Spinal cord (tissue), 10 donors: ENCODE measurements around the gene MX1. TPM values are rescaled to one million over a fixed set of nuclear protein-coding genes. Genes with fewer than 3 reads are reported as not detected.

Source experiments
- DNase-seq, 6 donors: peaks; one replicate each; pipeline versions ENCODE4 v3.0.0 to v3.0.0-alpha.2; 2013 to 2015; ENCODE audit warnings: low spot score in 6 of 6, low read depth in 4 of 6
- H3K27ac ChIP-seq: one replicate; pipeline ENCODE4 v1.5.1; 2013; ENCODE audit warnings: low read depth, low read length, control low read depth
- H3K27me3 ChIP-seq: one replicate; pipeline ENCODE4 v1.6.1; 2013; ENCODE audit warnings: low read length; ENCODE audit not compliant: control insufficient read depth, insufficient read depth
- H3K36me3 ChIP-seq: one replicate; pipeline ENCODE4 v1.6.1; 2013; ENCODE audit warnings: low read length; ENCODE audit not compliant: control insufficient read depth, insufficient read depth
- H3K4me1 ChIP-seq: one replicate; pipeline ENCODE4 v1.6.1; 2013; ENCODE audit warnings: low read length; ENCODE audit not compliant: control insufficient read depth, insufficient read depth
- H3K4me3 ChIP-seq: one replicate; pipeline ENCODE4 v1.5.1; 2013; ENCODE audit warnings: low read depth, low read length, control low read depth
- H3K9me3 ChIP-seq: one replicate; pipeline ENCODE4 v1.6.1; 2013; ENCODE audit warnings: low read length; ENCODE audit not compliant: control insufficient read depth, insufficient read depth
- WGBS: methylation state at CpG from one replicate; pipeline ENCODE4 v1.1.5; 2013; ENCODE audit warnings: missing lambda C conversion rate; ENCODE audit not compliant: insufficient coverage; 5-methylcytosine and 5-hydroxymethylcytosine counted together
- polyA plus RNA-seq, 2 donors: library from polyadenylated mRNA; unstranded; fragments of 120-200 nt; gene quantifications; one replicate each; pipeline ENCODE4 v1.2.1, GENCODE V29; 2013; ENCODE audit not compliant: insufficient read length in 2 of 2
- total RNA-seq, 2 donors: library from RNA; depleted of rRNA in 1 of 2; stranded (reverse); fragments of 120-200 nt in 1 of 2; fragments of >200 nt in 1 of 2; gene quantifications; one replicate each; pipeline versions ENCODE4 v1.2.3 to v1.2.4, GENCODE V29; 2013 to 2014
- donor health status: healthy.

The MX1 gene
- total and polyA plus RNA-seq, 4 donors = 16.0 to 37.4 (median 25.6) TPM

DNA sequence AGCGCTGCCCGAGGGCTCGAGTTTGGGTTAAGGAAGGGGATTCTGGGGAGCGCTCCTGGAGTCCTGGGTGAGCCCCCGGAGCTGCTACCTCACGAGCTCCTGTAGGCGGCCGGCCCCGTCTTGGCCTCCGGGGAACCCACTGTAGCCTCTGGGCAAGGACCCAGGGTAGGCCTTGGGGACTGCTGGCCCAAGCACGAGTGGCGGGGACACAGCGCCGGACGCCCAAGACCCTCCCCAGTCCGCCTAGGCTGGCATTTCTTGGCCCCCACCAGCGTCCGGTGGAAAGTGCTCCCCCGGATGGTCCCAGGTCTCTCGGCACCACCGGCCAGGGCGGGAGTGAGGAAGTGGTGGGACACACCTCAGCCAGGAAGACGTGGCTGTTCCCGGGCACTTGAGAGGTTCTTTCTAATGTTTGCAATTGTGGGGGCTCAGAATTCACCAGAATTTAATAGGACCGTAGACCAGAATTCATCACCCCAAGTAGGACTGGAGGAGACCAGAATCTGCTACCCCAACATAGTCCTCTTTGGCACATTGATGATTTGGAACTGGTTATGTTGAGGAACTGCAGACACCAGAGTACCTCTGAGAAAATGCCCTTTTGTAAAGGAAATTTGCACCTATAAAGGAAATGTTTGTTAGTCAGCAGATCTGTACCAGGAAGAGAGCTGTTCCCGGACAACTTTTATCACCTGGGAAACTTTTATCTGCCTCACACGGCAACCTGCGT is 82.5 kb downstream of the MX1 start:
- WGBS = 11% methylated on average over 27 of the region's 28 CpGs

More for the DNA sequence above, 82.5 kb downstream of the MX1 start:
- H3K4me3 ChIP-seq = no peak overlapping the region
- peaks cover 16% of the 10 kb centered on the region for H3K4me1 ChIP-seq
- no peaks in the 10 kb centered on the region for H3K36me3 ChIP-seq
- H3K27ac ChIP-seq = no peak overlapping the region
- no peaks in the 10 kb centered on the region for H3K9me3 ChIP-seq
- no peak for DNase-seq
- peaks cover 55% of the 10 kb centered on the region for H3K27me3 ChIP-seq

Other genes starting within 250 kb of the MX1 start
- gene FAM3B, start 109.4 kb upstream of the MX1 start, total RNA-seq = 1 to 10 TPM in 1 of 2 donors, under 1 TPM in 1; 0.59 to 1.7 TPM
- gene FAM3B, start 109.4 kb upstream of the MX1 start, polyA plus RNA-seq = under 1 TPM; 0.24 to 0.65 TPM
- gene MX2, start 64.2 kb upstream of the MX1 start, total RNA-seq = 1 to 10 TPM; 1.1 to 3.2 TPM
- 1 to 10 TPM in 1 of 2 donors, under 1 TPM in 1; 0.90 to 1.3 TPM for gene MX2, start 64.2 kb upstream of the MX1 start, polyA plus RNA-seq
- under 1 TPM; 0.88 to 0.89 TPM for gene TMPRSS2, start 81.9 kb downstream of the MX1 start, total RNA-seq
- gene TMPRSS2, start 81.9 kb downstream of the MX1 start, polyA plus RNA-seq = under 1 TPM; 0.41 to 0.47 TPM